ENCODE results near the gene SLC6A8. TPM values are rescaled to one million over a fixed set of nuclear protein-coding genes. Genes with fewer than 3 reads are reported as not detected.
"Not testable (repeated sequence)": the region's sequence is repeated elsewhere in the genome, so short reads cannot be mapped to it uniquely, and the experiment has no call there.

SLC6A8 gene
- total RNA-seq, 2 experiments from 2014 or later: 2.5 to 2.7 TPM

- H3K27ac Mint-ChIP-seq: no peak overlapping the region
- POLR2A ChIA-PET: no interaction called here
- peaks cover 3% of the 10 kb centered on the region for H3K27me3 Mint-ChIP-seq
- H3K9me3 Mint-ChIP-seq: no peaks in the 10 kb centered on the region
- no peak for DNase-seq
- TF ChIP-seq CTCF (IDR thresholded peaks at IDR 0.05): no peak
- no peak for ATAC-seq
- CTCF ChIA-PET: no interaction called here
- H3K36me3 Mint-ChIP-seq (ENCODE audit: low read depth): peaks cover 4% of the 10 kb centered on the region
- H3K4me1 Mint-ChIP-seq (ENCODE audit: low read depth): no peaks in the 10 kb centered on the region
- H3K4me3 Mint-ChIP-seq: no peak overlapping the region
- intact Hi-C loops (cut with micrococcal nuclease): no loop called here
Observed at GRCh38 chrX:153692611-153693156, 5.0 kb downstream of the SLC6A8 start.

DNA sequence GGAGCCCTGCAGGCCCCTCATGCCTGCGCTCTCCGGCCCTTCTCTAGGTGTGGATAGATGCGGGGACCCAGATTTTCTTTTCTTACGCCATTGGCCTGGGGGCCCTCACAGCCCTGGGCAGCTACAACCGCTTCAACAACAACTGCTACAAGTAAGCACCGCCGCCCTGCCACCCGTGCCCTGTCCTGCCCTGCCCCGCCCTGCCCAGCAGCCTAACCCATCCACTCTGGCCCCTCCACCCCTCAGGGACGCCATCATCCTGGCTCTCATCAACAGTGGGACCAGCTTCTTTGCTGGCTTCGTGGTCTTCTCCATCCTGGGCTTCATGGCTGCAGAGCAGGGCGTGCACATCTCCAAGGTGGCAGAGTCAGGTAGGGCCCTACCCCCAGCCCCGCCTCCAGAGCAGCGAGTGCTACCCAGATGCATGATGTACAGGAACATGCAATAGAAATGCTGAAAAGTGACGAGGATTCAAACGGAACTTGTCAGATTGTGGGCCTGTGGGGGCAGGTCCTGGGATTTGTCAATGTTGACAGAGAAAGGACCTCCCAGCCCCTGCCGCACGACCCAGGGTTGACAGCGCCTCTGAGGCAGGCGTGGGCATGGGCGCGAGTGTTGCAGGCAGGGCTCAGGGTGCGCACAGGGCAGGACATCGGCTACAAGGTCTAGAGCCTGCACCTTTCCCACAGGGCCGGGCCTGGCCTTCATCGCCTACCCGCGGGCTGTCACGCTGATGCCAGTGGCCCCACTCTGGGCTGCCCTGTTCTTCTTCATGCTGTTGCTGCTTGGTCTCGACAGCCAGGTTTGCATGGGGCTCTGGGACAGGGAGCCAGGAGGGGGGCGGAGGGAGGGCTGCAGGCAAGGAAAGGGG, 5.7 kb downstream of the SLC6A8 start:
- no peak for TF ChIP-seq CTCF (IDR thresholded peaks at IDR 0.05)
- DNase-seq (no peak), ATAC-seq (no peak)
- peaks cover 3% of the 10 kb centered on the region for H3K27me3 Mint-ChIP-seq
- H3K36me3 Mint-ChIP-seq (ENCODE audit: low read depth): peaks cover 4% of the 10 kb centered on the region
- CTCF ChIA-PET: no interaction called here
- H3K4me1 Mint-ChIP-seq (ENCODE audit: low read depth): no peaks in the 10 kb centered on the region
- no peak overlapping the region for H3K4me3 Mint-ChIP-seq
- POLR2A ChIA-PET: no interaction called here
- intact Hi-C loops (cut with micrococcal nuclease): no loop called here
- H3K9me3 Mint-ChIP-seq: no peaks in the 10 kb centered on the region
- H3K27ac Mint-ChIP-seq: no peak overlapping the region

GRCh38 chrX:153694256-153694655, 6.5 kb downstream of the SLC6A8 start:
- H3K27me3 Mint-ChIP-seq, DNase-seq, CTCF ChIA-PET: not testable (repeated sequence)

GRCh38 chrX:153694687-153695270, 7.1 kb downstream of the SLC6A8 start:
- H3K36me3 Mint-ChIP-seq (ENCODE audit: low read depth): peaks cover 4% of the 10 kb centered on the region
- no peak overlapping the region for H3K27ac Mint-ChIP-seq
- POLR2A ChIA-PET: no interaction called here
- ATAC-seq (no peak), DNase-seq (no peak)
- TF ChIP-seq CTCF (IDR thresholded peaks at IDR 0.05): no peak
- intact Hi-C loops (cut with micrococcal nuclease): no loop called here
- H3K4me3 Mint-ChIP-seq: no peak overlapping the region
- CTCF ChIA-PET: no interaction called here
- H3K9me3 Mint-ChIP-seq: no peaks in the 10 kb centered on the region
- H3K27me3 Mint-ChIP-seq: peaks cover under 1% of the 10 kb centered on the region
- H3K4me1 Mint-ChIP-seq (ENCODE audit: low read depth): no peaks in the 10 kb centered on the region

More at GRCh38 chrX:153694256-153694655, 6.5 kb downstream of the SLC6A8 start:
- intact Hi-C loops (cut with micrococcal nuclease); H3K4me1 Mint-ChIP-seq (ENCODE audit: low read depth); H3K4me3 Mint-ChIP-seq; H3K27ac Mint-ChIP-seq; H3K9me3 Mint-ChIP-seq; H3K36me3 Mint-ChIP-seq (ENCODE audit: low read depth); POLR2A ChIA-PET; ATAC-seq: not testable (repeated sequence)

DNA sequence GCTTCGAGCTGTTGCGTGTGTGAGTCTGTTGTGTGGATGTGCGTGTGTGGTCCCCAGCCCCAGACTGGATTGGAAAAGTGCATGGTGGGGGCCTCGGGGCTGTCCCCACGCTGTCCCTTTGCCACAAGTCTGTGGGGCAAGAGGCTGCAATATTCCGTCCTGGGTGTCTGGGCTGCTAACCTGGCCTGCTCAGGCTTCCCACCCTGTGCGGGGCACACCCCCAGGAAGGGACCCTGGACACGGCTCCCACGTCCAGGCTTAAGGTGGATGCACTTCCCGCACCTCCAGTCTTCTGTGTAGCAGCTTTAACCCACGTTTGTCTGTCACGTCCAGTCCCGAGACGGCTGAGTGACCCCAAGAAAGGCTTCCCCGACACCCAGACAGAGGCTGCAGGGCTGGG, 8.4 kb downstream of the SLC6A8 start:
- Mint-ChIP-seq H3K9me3 (no peaks in the 10 kb centered on the region), H3K27me3 (no peaks in the 10 kb centered on the region), H3K27ac (no peak overlapping the region), H3K4me3 (no peak overlapping the region), H3K36me3 (ENCODE audit: low read depth) (peaks cover 4% of the 10 kb centered on the region), H3K4me1 (ENCODE audit: low read depth) (no peaks in the 10 kb centered on the region)
- ChIA-PET POLR2A (no interaction called here), CTCF (no interaction called here)
- intact Hi-C loops (cut with micrococcal nuclease): no loop called here
- no peak for TF ChIP-seq CTCF (IDR thresholded peaks at IDR 0.05)
- ATAC-seq (no peak), DNase-seq (no peak)

DNA sequence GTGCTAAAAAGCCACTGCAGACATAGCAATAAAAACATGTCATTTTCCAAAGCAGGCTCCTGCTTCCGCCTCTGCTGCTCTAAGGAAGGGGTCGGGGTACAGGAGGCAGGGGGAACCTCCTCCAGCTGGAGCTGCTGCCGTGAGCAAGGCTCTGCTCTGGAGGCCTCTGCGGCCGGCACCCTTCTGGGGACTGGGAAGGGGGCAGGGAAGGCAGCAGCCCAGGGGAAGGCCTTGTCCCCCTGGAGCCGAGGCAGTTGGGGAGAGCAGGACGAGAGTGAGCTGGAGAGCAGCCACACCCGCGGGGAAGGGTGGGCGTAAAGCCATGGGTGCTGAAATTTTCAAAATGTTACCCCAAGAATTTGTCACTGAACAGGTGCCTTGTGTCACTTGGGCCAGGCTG, 8.8 kb downstream of the SLC6A8 start:
- H3K9me3 Mint-ChIP-seq; H3K27me3 Mint-ChIP-seq; H3K4me1 Mint-ChIP-seq (ENCODE audit: low read depth); DNase-seq; ATAC-seq; CTCF ChIA-PET; H3K4me3 Mint-ChIP-seq; POLR2A ChIA-PET; intact Hi-C loops (cut with micrococcal nuclease); H3K27ac Mint-ChIP-seq; H3K36me3 Mint-ChIP-seq (ENCODE audit: low read depth): not testable (repeated sequence)

DNA sequence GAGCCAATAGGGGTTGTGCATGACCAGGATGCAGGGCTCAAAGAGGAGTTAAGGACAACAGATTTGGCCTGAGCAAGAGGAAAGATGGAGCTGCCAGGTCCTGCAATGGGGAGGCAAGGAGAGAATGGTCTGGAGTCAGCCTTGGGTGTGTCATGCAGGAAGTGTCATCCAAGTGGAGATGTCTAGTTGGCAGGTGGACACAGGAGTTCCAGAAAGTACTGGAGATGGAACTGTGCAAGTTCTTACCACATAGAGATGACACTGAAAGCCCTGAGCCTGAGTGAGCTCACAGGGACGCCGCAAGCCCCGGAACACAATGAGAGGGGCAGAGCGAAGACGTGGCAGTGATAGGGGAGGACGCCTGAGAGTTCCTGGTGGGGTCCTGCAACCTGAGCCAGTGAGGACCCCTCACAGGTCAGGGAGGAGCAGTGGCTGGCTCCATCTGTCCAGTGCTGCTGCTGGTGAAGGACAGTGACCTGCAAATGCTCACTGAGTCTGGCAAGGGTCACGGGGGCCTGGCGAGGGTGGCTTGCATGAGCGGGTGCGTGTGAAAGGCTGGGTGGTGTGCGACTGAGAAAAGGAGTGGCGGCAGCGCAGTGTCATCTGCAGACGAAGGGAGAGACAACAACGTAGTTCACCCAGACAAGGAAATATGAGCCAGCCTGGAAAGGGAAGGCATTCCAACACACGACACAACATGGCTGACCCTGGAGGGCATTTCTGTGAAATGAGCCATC, 9.4 kb downstream of the SLC6A8 start:
- H3K4me3 Mint-ChIP-seq; H3K4me1 Mint-ChIP-seq (ENCODE audit: low read depth); H3K27ac Mint-ChIP-seq; H3K27me3 Mint-ChIP-seq; intact Hi-C loops (cut with micrococcal nuclease); DNase-seq; ATAC-seq; H3K9me3 Mint-ChIP-seq; POLR2A ChIA-PET; CTCF ChIA-PET; H3K36me3 Mint-ChIP-seq (ENCODE audit: low read depth): not testable (repeated sequence)

All from activated CD8-positive, alpha-beta T cell treated with anti-CD3 and anti-CD28 coated beads for 36 hours (primary cell).